RPMI8226 (cell line): Measurements from ENCODE around the gene SMURF1.
A peak's percentile ranks its signal among the peaks of the same experiment; 100 is the strongest.
"Not testable (repeated sequence)": the region's sequence is repeated elsewhere in the genome, so short reads cannot be mapped to it uniquely, and the experiment has no call there.

Experiments used
- DNase-seq: peaks from one replicate; pipeline ENCODE4 v3.0.0-alpha.2; 2015

SMURF1 gene

GRCh38 chr7:99046262-99046661 lies 97.6 kb downstream of the SMURF1 start:
- DNase-seq: not testable (repeated sequence)

DNA sequence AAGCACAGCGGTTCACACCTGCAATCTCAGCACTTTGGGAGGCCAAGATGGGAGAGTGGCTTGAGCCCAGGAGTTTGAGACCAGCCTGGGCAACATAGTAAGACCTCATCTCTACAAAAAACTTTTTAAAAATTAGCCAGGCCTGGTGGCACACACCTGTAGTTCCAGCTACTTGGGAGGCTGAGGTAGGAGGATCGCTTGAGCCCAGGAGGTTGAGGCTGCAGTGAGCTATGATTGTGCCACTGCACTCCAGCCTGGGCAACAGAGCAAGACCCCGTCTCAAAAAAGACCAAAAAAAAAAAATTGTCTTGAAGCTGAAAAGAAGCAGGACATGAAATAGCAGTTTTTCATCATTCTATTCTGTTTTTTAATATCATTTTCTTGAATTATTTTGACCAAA lies 99.0 kb downstream of the SMURF1 start:
- not testable (repeated sequence) for DNase-seq

GRCh38 chr7:99042957-99043356 lies 101.0 kb downstream of the SMURF1 start:
- no peak for DNase-seq

DNA sequence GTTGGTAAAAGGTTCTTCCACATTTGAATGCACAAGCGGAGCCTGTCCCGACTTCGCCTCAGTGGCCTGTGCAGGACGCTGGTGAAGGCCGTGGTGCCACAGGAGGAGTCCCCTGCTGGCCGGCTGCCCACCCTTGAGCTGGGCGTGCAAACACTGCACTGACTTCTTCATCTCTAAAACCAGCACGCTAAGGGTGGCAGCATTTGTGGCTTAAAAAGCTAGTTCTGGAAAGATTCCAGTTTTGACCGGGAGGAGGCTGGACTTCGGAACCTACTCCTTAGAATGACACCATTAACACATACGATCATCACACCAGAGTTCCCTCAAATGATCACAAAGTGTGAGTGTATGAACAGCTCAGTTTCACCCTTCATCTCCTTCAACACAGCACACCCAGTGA lies 102.4 kb downstream of the SMURF1 start:
- no peak for DNase-seq

- DNase-seq: peak; percentile 71
Measured at GRCh38 chr7:99040104-99040958, 103.6 kb downstream of the SMURF1 start.

GRCh38 chr7:99039384-99039891 lies 104.5 kb downstream of the SMURF1 start:
- DNase-seq: no peak

DNA sequence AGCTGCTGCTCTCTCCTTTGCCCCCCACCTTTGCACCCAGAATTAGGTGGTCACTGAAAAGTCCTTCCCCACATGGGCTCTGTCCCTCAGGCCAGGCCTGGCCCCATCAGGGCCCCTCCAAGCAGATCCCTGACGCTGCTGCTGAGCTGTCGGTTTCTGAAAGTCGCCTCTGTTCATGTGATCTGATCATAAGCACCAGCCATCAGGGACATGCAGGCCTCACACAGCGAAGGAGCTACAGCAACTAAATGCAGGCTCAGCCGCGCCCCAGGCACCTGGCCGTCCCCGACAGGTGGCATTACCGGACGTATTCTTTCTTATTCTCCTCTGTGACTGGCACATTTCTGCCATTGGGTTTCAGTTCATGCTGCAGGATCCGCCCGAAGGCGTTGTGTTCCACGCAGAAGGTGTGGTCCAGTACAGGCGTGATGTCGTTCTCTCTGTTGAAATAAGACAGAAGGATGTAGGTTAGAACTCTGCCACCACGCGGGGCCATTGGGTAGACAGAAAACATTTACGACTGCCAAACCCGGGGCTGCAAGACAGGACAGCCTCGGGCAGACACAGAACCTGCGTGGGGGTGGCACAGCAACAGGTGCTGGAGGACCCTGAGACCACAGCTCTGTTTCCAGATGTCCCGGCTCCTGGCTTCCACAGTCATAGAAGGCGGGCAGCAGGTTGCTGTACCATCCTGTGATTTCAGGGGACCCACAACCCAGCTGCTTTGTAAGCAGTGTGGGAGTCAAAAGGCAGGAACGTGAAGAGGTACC lies 105.6 kb downstream of the SMURF1 start:
- DNase-seq: no peak

- no peak for DNase-seq
Measured at GRCh38 chr7:99037327-99037940, 106.5 kb downstream of the SMURF1 start.

DNA sequence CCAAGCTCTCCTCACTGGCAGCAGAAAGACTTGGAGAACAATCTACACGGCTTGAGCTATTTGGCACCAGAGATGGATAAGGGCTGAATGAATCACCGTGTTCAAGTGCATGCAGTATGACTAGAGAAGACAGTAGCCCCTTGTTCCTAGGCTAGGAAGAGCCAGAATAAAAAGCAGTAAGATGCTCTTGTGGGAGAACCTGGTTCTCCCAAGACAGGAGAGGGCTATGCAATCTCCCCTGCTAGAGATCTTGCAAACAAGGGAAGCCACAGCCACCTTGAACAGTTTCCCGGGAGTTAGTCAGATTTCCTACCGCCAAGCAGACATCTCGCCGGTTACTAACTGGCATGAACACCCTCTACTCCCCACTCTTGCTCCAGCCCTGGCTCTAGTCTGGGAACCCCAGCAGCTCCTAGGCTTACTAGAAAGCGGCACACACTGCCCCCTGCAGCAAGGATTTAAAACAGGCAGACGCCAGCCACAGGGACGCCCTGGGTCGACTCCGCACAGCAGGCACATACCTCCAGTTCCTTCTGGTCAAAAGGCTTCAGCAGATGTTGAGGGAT lies 107.3 kb downstream of the SMURF1 start:
- no peak for DNase-seq

DNA sequence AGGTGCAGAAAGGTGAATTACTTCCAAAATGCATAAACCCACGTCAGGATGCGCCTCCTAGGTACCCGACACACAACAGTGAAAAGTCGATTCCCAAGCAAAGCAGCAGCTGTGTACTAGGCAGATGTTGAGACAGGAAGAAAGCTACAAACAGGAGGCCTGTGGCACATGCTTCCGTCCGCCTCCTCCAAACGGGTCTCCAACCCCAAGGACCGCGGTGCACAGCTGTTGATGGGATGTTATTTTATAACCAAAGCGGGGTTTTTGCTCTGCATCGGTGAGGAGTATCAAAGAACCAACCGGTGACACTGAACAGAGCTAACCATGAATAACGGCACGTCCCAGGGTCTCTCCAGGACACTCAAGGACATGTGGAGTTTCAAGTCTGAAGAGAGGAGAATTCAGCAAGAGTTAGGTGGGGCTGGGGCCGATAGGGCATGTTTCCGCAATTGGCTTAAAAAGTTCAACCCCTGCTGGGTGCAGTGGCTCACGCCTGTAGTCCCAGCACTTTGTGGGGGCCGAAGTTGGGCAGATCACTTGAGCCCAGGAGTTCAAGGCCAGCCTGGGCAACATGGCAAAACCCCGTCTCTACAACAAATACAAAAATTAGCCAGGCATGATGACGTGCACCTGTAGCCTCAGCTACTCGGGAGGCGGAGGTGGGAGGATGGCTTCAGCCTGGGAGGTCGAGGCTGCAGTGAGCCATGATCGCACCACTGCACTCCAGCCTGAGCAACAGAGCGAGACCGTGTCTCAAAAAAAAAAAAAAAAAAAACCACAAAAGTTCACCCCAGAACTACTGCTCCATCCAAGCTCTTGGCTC lies 108.0 kb downstream of the SMURF1 start:
- DNase-seq: no peak

DNA sequence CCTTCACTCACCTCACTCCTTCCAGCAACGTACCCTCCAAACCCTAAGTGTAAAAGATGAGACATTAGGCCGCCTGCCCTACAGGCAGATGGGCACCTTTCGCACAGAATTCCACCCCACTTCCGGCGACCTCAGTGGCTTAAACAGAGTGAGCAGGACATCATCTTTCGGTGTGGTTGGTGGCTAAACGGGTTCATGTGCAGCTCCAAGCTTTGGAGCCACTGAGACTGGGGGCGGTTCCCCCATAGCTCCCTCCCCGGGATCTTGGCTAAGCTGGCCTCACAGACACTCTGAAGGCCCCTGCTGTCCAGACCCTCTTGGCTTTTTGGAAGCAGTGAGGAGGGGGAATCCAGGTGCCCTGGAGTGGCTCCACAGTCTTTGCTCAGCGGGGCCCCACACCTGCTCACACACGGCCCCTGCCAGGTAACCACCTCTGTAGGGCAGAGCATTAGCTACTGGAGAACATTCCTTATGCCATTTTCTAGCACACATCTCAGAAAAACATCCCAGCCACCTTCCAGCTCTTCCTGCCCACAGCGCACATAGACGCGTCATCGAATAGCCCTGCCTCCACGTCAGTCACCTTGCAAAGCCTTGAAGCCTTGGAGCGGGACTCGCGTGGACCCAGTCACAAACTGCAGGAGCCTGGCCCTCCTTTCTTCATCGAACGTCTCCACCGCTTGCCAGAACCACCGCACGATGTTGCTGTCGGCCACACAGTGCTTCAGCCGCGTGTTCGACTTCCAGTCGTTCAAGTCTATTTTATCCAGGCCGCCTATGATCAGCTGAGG lies 108.8 kb downstream of the SMURF1 start:
- no peak for DNase-seq

DNA sequence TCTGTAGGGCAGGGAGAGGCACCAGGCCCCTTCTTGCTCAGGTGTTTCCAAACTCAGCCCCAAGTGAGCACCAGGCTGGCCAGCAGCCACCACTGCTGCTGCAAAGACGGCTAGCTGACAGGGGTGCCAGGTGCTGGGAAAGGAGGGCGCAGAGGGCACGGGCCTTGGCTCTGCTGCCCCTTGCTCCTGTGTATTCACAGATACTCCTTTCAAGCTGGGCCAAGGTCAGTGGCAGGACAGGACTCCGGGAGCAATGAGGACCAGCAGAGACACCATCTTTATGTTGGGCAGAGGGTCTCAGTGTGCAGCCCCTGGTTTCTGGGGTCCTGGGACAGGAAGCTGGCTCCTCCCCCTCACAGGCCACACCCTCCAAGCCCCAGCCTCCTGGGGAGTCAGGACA lies 110.1 kb downstream of the SMURF1 start:
- no peak for DNase-seq

DNA sequence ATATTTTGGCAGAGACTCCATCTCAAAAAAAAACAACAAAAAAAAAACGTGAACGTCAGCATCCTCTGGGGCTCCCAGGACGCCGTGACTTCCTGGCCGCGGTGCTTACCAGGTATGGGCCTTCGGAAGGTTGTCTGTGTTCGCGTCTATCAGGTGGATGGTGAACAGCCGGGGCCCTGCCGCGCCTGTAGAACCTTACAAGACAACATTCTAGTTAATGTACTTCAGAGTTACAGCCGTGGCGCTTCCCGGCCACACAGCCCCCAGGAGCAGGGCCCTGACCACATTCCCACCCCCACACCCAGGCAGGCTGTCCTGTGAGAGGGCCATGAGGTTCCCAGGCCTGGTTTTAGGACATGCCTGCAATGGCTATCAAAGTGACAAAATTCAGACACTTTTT lies 111.0 kb downstream of the SMURF1 start:
- DNase-seq: no peak

GRCh38 chr7:99031496-99031895 lies 112.4 kb downstream of the SMURF1 start:
- no peak for DNase-seq

DNA sequence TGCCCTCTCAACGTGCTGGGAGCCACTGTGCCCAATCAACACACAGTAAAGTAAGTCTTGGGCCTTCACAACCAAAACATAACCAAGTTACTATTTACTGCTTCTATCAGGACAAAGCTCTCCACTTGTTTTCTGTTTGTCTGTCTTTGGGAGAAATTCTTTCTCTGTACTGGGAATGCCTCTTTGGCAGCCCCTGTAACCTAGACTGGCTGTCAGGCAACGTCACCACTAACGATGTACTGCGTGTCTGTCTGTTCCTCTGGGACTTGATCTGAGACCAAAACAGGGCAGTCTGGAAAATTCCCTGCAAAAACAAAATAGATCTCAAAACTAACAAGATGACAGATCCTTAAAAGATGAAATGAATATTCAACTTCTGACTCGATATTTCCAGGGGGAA lies 113.0 kb downstream of the SMURF1 start:
- no peak for DNase-seq

- DNase-seq: no peak
Measured at GRCh38 chr7:99030457-99030856, 113.5 kb downstream of the SMURF1 start.

GRCh38 chr7:99029466-99030435 lies 114.2 kb downstream of the SMURF1 start:
- no peak for DNase-seq

- DNase-seq: no peak
Measured at GRCh38 chr7:99028261-99028973, 115.5 kb downstream of the SMURF1 start.

GRCh38 chr7:99027841-99028240 lies 116.1 kb downstream of the SMURF1 start:
- no peak for DNase-seq
